22Rv1 (cell line): ENCODE results near the gene GRIA2.

Experiments
- H3K27ac ChIP-seq: fragments of 450-650 bp; 2 replicates; pipeline ENCODE4 v1.5.1; 2017
- ZFX ChIP-seq: fragments of 450-650 bp; IDR thresholded peaks from 2 replicates; pipeline ENCODE4 v1.6.1; 2017; ENCODE audit warnings: antibody characterized with exemption, borderline replicate concordance
- TF ChIP-seq, protein P1 (sequence below): fragments of 450-650 bp; IDR thresholded peaks from 2 replicates; pipeline ENCODE4 v1.5.1; 2017; ENCODE audit warnings: mild to moderate bottlenecking

The GRIA2 gene

DNA sequence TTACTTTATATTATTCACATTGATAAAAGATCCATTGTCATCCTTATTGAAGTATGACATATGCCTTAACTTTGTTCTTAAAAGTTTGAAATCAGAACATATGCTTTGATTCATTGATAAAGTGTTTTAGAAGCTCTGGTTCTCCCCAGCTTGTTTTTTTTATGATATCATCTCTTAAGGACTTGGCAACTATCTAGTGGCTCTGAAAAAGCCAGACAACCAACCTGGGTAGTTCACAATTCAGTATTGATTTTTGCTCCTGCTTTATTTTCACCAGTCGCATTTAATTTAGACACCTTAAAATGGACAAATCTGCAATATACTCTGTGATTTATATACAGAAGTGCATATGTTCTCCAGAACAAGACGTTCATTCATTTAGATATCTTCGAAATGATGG is 70.1 kb downstream of the GRIA2 start:
- TF ChIP-seq, protein P1, sequence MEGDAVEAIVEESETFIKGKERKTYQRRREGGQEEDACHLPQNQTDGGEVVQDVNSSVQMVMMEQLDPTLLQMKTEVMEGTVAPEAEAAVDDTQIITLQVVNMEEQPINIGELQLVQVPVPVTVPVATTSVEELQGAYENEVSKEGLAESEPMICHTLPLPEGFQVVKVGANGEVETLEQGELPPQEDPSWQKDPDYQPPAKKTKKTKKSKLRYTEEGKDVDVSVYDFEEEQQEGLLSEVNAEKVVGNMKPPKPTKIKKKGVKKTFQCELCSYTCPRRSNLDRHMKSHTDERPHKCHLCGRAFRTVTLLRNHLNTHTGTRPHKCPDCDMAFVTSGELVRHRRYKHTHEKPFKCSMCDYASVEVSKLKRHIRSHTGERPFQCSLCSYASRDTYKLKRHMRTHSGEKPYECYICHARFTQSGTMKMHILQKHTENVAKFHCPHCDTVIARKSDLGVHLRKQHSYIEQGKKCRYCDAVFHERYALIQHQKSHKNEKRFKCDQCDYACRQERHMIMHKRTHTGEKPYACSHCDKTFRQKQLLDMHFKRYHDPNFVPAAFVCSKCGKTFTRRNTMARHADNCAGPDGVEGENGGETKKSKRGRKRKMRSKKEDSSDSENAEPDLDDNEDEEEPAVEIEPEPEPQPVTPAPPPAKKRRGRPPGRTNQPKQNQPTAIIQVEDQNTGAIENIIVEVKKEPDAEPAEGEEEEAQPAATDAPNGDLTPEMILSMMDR, result no peak
- TF ChIP-seq ZFX, result no peak
- no peak overlapping the region for H3K27ac ChIP-seq

DNA sequence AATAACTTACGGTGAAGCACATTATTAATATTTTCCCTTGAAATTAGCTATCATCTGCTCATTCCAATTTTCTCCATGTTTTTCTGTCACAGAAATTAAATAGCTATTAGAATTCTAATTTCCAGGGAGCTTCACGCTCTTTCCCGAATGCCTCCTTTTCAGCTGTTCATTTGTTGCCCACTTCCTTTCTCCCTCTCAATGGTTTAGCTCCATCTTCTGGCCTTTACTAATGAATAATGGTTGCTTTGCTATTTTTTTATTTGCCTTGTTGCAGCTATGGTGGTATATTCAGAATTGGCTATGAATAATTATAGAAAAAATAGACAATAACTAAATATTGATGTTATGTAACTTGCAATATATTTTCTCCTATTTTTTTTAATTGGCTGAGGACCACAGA is 70.5 kb downstream of the GRIA2 start:
- TF ChIP-seq, protein P1, result no peak
- TF ChIP-seq ZFX, result no peak
- no peak overlapping the region for H3K27ac ChIP-seq

DNA sequence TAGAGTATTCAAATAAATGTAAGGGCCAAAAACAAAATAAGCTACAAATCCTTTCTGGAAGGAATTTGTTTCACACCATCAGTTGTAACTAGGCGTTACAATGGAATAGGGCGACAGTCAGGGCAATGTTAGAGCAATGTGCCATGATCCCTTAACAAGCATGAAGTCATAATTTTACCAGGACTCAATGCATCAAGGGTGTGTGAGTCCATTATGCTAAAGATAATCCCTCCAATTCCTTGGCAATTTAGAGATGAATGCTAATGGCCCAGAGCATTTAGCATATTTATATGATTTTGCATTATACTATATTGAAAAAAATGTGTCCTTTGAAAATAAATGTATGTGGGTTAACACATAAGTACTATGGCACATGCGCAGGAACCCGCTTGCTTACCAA is 73.1 kb downstream of the GRIA2 start:
- TF ChIP-seq, protein P1, result no peak
- no peak for TF ChIP-seq ZFX

DNA sequence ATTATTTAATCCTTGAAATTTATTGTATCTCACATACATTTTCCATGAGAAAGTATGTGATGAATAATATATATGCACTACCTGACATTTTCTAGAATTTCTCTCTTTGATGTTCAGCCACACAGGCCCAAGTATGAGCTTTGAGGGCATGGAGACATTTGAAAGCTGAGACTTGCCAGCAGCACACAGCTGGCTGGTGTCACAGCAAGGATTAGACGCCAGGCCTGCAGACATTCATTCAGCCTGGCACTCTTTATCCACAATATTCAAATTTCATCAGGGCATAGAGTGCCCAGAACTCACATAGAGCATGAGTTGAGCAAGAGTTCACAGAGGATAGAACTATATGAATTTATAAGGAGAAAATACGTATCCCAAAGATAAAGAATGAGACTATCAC is 74.0 kb downstream of the GRIA2 start:
- no peak overlapping the region for H3K27ac ChIP-seq
- no peak for TF ChIP-seq ZFX
- TF ChIP-seq, protein P1, result no peak

More for the DNA sequence above, 73.1 kb downstream of the GRIA2 start:
- H3K27ac ChIP-seq, result no peak overlapping the region

DNA sequence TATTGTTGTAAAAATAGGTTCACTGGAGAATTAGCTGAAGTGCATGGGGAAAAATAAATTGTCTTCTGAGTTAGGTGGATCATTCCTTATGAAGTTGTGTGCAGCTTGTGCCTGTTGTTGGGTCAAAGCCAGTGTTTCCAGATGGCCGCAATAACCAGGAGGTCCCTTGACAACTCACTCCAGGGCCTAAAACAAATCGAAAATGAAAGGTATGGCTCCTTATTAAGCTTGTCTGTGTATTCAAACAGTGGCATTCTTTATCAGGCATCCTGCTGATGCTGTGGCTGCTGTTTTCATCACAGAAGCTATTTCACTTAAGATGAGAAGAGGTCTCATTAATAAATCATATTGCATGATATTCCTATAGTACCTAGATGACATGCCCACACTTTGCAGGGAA is 80.2 kb downstream of the GRIA2 start:
- H3K27ac ChIP-seq, result no peak overlapping the region
- TF ChIP-seq, protein P1, result no peak
- no peak for TF ChIP-seq ZFX

DNA sequence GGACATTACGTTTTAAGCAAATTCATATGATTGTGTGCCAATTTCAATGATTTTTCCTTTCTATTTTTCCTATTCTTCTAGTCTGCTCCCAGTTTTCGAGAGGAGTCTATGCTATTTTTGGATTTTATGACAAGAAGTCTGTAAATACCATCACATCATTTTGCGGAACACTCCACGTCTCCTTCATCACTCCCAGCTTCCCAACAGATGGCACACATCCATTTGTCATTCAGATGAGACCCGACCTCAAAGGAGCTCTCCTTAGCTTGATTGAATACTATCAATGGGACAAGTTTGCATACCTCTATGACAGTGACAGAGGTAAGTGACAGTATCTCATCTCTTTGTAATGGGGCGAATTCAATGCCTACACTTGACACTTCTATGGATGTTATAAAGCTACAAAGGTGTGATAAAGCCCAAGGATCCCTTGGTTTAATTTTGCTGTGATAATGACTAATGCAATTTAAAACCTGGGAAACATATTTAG is 83.0 kb downstream of the GRIA2 start:
- H3K27ac ChIP-seq, result no peak overlapping the region
- TF ChIP-seq, protein P1, result no peak
- no peak for TF ChIP-seq ZFX

DNA sequence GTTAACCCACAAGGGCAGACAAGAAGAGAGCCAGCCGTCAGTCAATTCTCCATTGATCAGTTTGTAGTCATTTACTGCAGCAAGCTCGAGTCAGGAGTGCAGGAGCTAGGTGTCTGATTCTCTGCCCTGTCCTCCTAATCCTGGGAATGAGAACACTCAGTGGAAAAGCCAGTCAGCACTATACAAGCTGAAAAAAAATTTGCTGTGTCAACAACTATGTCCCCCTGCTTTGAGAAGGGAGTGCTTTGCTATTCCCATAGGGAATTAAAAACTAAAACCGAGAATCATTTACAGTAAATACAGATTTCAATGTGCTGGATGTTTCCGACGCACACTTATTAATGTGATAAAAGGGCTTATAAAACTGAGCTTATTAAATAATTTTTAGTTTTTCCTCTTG is 84.2 kb downstream of the GRIA2 start:
- no peak for TF ChIP-seq ZFX
- TF ChIP-seq, protein P1, result no peak
- H3K27ac ChIP-seq, result no peak overlapping the region
